Measurements from ENCODE around the gene LGALS3BP.
A peak's percentile ranks its signal among the peaks of the same experiment; 100 is the strongest.

The LGALS3BP gene

GRCh38 chr17:78981010-78981888, 1.5 kb upstream of the LGALS3BP start:
- no peak for DNase-seq (ENCODE audit: low read depth)

GRCh38 chr17:78980624-78980972, 875 bp upstream of the LGALS3BP start:
- DNase-seq (ENCODE audit: low read depth), result no peak

GRCh38 chr17:78977997-78978973, 1.4 kb downstream of the LGALS3BP start:
- no peak for DNase-seq (ENCODE audit: low read depth)

- no peak for DNase-seq (ENCODE audit: low read depth)
Measured at GRCh38 chr17:78977681-78977943, 2.1 kb downstream of the LGALS3BP start.

- no peak for DNase-seq (ENCODE audit: low read depth)
Measured at GRCh38 chr17:78976907-78977680, 2.6 kb downstream of the LGALS3BP start.

- DNase-seq (ENCODE audit: low read depth), result peak; percentile 92
Measured at GRCh38 chr17:78974635-78975591, 4.8 kb downstream of the LGALS3BP start.

GRCh38 chr17:78973792-78974520, 5.8 kb downstream of the LGALS3BP start:
- DNase-seq (ENCODE audit: low read depth), result no peak

GRCh38 chr17:78973196-78973595, 6.5 kb downstream of the LGALS3BP start:
- DNase-seq (ENCODE audit: low read depth), result no peak

- no peak for DNase-seq (ENCODE audit: low read depth)
Measured at GRCh38 chr17:78972507-78973105, 7.1 kb downstream of the LGALS3BP start.

- DNase-seq (ENCODE audit: low read depth), result no peak
Measured at GRCh38 chr17:78971756-78972506, 7.8 kb downstream of the LGALS3BP start.

- DNase-seq (ENCODE audit: low read depth), result peak; percentile 51
Measured at GRCh38 chr17:78970834-78971755, 8.6 kb downstream of the LGALS3BP start.

GRCh38 chr17:78969865-78970264, 9.9 kb downstream of the LGALS3BP start:
- no peak for DNase-seq (ENCODE audit: low read depth)

- no peak for DNase-seq (ENCODE audit: low read depth)
Measured at GRCh38 chr17:78967782-78968362, 11.9 kb downstream of the LGALS3BP start.

- DNase-seq (ENCODE audit: low read depth), result no peak
Measured at GRCh38 chr17:78966910-78967600, 12.7 kb downstream of the LGALS3BP start.

- DNase-seq (ENCODE audit: low read depth), result no peak
Measured at GRCh38 chr17:78966123-78966813, 13.5 kb downstream of the LGALS3BP start.

- no peak for DNase-seq (ENCODE audit: low read depth)
Measured at GRCh38 chr17:78965491-78965924, 14.2 kb downstream of the LGALS3BP start.
